ENCODE data around the gene PLD5.
A peak's percentile ranks its signal among the peaks of the same experiment; 100 is the strongest.
"Not testable (repeated sequence)": the region's sequence is repeated elsewhere in the genome, so short reads cannot be mapped to it uniquely, and the experiment has no call there.

PLD5 gene

GRCh38 chr1:242133796-242134195, 390.7 kb downstream of the PLD5 start:
- no peak for DNase-seq

DNA sequence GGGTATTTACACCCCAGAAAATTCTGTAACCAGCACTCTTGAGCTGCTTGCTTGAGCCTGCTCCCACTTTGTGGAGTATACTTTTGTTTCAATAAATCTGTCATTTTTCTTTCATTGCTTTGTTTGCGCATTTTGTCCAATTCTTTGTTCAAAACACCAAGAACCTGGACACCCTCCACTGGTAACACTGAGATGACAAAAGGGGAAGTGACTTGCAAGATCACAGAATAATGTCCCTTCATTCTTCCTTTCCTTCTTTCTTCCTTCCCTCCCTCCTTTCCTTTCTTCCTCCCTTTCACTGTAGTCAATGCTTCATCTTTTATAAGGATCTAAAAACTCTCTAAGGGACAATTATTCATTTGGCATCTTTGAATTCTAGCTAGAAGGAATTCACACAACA, 391.1 kb downstream of the PLD5 start:
- DNase-seq: no peak

- DNase-seq: no peak
These were observed 392.2 kb downstream of the PLD5 start for GRCh38 chr1:242132121-242132817.

GRCh38 chr1:242128951-242129502, 395.5 kb downstream of the PLD5 start:
- peak; percentile 47 for DNase-seq

GRCh38 chr1:242120432-242120831, 404.1 kb downstream of the PLD5 start:
- no peak for DNase-seq

GRCh38 chr1:242100921-242101320, 423.6 kb downstream of the PLD5 start:
- DNase-seq: no peak

DNA sequence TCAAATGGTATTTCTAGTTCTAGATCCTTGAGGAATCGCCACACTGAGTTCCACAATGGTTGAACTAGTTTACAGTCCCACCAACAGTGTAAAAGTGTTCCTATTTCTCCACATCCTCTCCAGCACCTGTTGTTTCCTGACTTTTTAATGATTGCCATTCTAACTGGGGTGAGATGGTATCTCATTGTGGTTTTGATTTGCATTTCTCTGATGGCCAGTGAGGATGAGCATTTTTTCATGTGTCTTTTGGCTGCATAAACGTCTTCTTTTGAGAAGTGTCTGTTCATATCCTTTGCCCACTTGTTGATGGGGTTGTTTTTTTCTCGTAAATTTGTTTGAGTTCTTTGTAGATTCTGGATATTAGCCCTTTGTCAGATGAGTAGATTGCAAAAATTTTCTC, 427.2 kb downstream of the PLD5 start:
- DNase-seq: not testable (repeated sequence)

DNA sequence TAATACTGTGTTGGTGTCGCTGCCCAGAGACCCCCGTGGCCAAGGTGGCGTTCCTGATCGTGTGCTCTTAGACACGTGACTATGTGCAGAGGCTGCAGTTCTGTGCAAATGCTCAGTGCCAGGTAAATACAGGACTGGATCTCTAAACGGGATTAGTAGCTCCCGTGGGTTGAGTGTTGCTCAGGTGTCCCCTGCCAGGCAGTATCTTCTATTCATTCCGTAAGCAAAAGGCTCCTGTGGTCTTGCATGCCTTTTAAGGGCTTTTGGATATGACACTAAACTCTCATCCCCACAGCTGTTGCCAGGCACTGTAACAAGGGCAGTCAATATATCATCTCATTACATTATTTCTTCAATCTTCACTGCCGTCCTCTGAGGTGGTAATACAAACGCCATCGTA, 431.4 kb downstream of the PLD5 start:
- DNase-seq: no peak

- no peak for DNase-seq
These were observed 434.6 kb downstream of the PLD5 start for GRCh38 chr1:242089911-242090310.

GRCh38 chr1:242088875-242089274, 435.6 kb downstream of the PLD5 start:
- DNase-seq: no peak

DNA sequence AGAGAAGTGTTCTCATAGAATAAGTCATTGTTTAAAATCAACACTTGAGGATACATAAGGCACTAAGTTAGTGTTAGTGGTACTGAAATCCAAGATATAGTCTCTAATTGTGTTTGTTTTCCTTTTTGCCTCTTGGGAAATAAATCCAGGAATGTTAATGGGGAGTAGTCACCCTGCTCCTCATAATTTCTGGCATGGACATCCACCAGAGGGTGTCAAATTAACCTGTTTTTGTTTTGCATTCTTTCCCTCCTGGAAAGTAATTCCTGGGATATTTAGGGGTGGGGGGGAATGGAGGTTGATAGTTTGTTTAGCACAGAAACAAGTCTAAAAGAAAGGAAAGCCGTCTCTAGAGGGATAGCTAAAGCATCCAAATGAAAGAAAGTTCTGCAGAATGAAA, 437.8 kb downstream of the PLD5 start:
- no peak for DNase-seq

GRCh38 chr1:242086093-242086492, 438.4 kb downstream of the PLD5 start:
- DNase-seq: no peak

DNA sequence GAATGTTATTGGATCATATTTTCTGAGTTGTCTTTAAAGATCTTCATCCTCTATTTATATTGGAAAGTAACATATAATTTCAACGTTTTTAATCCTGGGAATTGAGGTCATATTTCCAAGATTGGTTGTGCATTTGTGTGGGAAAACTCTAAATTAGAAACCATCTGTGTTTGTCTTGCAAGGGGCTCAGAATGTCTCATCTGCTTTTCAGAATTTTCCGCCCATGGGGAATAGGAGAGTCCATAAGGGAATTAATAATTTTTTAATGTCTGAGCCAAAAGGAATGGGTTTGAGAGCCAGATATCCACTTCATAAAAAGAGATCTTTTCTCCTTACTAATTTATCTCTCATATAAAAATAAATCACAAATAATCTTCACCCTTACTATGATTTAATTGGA, 440.8 kb downstream of the PLD5 start:
- DNase-seq: no peak

- no peak for DNase-seq
These were observed 443.1 kb downstream of the PLD5 start for GRCh38 chr1:242081446-242081845.

- DNase-seq: no peak
These were observed 458.7 kb downstream of the PLD5 start for GRCh38 chr1:242065813-242066212.

DNA sequence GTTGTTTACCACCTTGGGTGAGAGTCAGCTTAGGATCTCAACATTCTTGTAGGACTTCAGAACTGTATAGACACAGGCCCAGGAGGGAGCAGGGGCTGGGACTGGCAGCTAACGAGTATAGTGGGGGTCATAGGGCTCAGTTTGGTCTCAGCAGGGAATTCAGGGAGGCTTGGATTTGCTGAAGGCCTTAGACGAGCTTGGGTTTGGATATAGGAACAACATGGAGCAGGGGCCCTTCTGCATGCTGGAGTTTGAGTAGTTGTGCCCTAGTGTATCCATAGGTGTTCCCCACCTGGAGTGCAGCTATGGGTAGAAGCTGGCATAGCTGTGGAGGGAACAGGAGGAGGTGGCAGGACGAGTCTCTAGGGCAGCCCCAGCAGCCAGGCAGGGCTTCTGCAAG, 462.2 kb downstream of the PLD5 start:
- no peak for DNase-seq

- DNase-seq: no peak
These were observed 464.5 kb downstream of the PLD5 start for GRCh38 chr1:242059976-242060375.

DNA sequence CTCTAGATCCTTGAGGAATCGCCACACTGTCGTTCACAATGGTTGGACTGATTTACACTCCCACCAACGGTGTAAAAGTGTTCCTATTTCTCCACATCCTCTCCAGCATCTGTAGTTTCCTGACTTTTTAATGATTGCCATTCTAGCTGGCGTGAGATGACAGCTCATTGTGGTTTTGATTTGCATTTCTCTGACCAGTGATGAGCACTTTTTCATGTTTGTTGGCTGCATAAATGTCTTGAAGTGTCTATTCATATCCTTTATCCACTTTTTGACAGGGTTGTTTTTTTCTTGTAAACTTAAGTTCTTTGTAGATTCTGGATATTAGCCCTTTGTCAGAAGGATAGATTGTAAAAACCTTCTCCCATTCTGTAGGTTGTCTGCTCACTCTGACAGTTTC, 465.9 kb downstream of the PLD5 start:
- DNase-seq: not testable (repeated sequence)

DNA sequence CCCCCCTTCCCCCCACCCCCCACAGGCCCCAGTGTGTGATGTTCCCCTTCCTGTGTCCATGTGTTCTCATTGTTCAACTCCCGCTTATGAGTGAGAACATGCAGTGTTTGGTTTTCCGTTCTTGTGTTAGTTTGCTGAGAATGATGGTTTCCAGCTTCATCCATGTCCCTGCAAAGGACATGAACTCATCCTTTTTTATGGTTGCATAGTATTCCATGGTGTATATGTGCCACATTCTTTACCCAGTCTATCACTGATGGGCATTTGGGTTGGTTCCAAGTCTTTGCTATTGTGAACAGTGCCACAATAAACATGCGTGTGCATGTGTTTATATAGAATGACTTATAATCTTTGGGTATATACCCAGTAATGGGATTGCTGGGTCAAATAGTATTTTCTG, 466.3 kb downstream of the PLD5 start:
- DNase-seq: not testable (repeated sequence)

GRCh38 chr1:242057745-242058115, 466.8 kb downstream of the PLD5 start:
- DNase-seq: no peak

GRCh38 chr1:242056988-242057744, 467.3 kb downstream of the PLD5 start:
- no peak for DNase-seq

- DNase-seq: peak; percentile 16
These were observed 468.7 kb downstream of the PLD5 start for GRCh38 chr1:242055749-242056320.

- DNase-seq: no peak
These were observed 481.3 kb downstream of the PLD5 start for GRCh38 chr1:242043165-242043564.

DNA sequence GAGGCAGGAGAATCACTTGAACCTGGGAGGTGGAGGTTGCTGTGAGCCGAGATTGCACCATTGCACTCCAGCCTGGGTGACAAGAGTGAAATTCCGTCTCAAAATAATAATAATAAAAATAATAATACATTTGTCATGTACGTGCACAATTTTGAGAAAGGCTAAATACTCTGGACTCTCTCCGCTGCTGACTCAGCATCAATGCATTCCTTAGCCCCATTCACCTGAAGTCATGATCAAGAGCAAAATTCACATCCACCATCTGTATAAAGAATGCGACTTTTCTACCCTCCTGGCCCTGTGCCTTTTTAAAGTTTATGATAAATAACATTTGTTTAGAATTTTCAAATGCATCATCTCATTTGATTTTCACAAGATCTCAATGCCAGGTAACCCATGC, 490.1 kb downstream of the PLD5 start:
- no peak for DNase-seq
